Measurements from ENCODE around the gene CERK. TPM values are rescaled to one million over a fixed set of nuclear protein-coding genes. Genes with fewer than 3 reads are reported as not detected.
A peak's percentile ranks its signal among the peaks of the same experiment; 100 is the strongest.

Gene CERK
- total and polyA plus RNA-seq, 2 of the 13 experiments (the other 11 are each of a cell fraction or from before 2014, with no cell fraction given), result 40.3 to 41.9 TPM

- TF ChIP-seq ZNF761 (CRISPR knock-in tag; conservative IDR thresholded peaks at IDR 0.05), result no peak
- no peak for TF ChIP-seq ZC3H4 (CRISPR knock-in tag; IDR thresholded peaks at IDR 0.05; ENCODE audit: borderline replicate concordance)
- TF ChIP-seq ZNF441 (CRISPR knock-in tag; IDR thresholded peaks at IDR 0.05; ENCODE audit: borderline replicate concordance), result no peak
- TF ChIP-seq NR2F6 (IDR thresholded peaks at IDR 0.05), result no peak
- peak; percentile 26; the same call in 1 of the 2 replicates for TF ChIP-seq NR2F6 (CRISPR knock-in tag; IDR thresholded peaks at IDR 0.05)
- TF ChIP-seq REPIN1 (CRISPR knock-in tag; IDR thresholded peaks at IDR 0.05; ENCODE audit: borderline replicate concordance, low read depth), result no peak
- TF ChIP-seq HOXD1 (CRISPR knock-in tag; IDR thresholded peaks at IDR 0.05), result no peak
- no peak for TF ChIP-seq ZNF672 (CRISPR knock-in tag; IDR thresholded peaks at IDR 0.05)
- peak; percentile 28; the same call in 1 of the 2 replicates for TF ChIP-seq ZFX (CRISPR knock-in tag; IDR thresholded peaks at IDR 0.05; ENCODE audit: low read depth)
- TF ChIP-seq EEA1 (CRISPR knock-in tag; IDR thresholded peaks at IDR 0.05; ENCODE audit: borderline replicate concordance), result no peak
- no peak for TF ChIP-seq NFYC (CRISPR knock-in tag; IDR thresholded peaks at IDR 0.05)
- TF ChIP-seq, protein P1, sequence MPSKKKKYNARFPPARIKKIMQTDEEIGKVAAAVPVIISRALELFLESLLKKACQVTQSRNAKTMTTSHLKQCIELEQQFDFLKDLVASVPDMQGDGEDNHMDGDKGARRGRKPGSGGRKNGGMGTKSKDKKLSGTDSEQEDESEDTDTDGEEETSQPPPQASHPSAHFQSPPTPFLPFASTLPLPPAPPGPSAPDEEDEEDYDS (CRISPR knock-in tag; IDR thresholded peaks at IDR 0.05), result no peak
- TF ChIP-seq MYC (CRISPR knock-in tag; IDR thresholded peaks at IDR 0.05; ENCODE audit: borderline replicate concordance), result no peak
- peak; percentile 30; the same call in 1 of the 2 replicates for TF ChIP-seq SAP130 (CRISPR knock-in tag; IDR thresholded peaks at IDR 0.05; ENCODE audit: low read depth)
- peak; percentile 44; the same call in 1 of the 2 replicates for TF ChIP-seq FOSL2 (CRISPR knock-in tag; IDR thresholded peaks at IDR 0.05)
- TF ChIP-seq MTA1 (CRISPR knock-in tag; IDR thresholded peaks at IDR 0.05; ENCODE audit: borderline replicate concordance), result peak; percentile 27; the same call in 1 of the 2 replicates
- TF ChIP-seq, protein P2, sequence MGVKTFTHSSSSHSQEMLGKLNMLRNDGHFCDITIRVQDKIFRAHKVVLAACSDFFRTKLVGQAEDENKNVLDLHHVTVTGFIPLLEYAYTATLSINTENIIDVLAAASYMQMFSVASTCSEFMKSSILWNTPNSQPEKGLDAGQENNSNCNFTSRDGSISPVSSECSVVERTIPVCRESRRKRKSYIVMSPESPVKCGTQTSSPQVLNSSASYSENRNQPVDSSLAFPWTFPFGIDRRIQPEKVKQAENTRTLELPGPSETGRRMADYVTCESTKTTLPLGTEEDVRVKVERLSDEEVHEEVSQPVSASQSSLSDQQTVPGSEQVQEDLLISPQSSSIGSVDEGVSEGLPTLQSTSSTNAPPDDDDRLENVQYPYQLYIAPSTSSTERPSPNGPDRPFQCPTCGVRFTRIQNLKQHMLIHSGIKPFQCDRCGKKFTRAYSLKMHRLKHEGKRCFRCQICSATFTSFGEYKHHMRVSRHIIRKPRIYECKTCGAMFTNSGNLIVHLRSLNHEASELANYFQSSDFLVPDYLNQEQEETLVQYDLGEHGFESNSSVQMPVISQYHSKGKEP (CRISPR knock-in tag; IDR thresholded peaks at IDR 0.05), result no peak
- TF ChIP-seq, protein P3, sequence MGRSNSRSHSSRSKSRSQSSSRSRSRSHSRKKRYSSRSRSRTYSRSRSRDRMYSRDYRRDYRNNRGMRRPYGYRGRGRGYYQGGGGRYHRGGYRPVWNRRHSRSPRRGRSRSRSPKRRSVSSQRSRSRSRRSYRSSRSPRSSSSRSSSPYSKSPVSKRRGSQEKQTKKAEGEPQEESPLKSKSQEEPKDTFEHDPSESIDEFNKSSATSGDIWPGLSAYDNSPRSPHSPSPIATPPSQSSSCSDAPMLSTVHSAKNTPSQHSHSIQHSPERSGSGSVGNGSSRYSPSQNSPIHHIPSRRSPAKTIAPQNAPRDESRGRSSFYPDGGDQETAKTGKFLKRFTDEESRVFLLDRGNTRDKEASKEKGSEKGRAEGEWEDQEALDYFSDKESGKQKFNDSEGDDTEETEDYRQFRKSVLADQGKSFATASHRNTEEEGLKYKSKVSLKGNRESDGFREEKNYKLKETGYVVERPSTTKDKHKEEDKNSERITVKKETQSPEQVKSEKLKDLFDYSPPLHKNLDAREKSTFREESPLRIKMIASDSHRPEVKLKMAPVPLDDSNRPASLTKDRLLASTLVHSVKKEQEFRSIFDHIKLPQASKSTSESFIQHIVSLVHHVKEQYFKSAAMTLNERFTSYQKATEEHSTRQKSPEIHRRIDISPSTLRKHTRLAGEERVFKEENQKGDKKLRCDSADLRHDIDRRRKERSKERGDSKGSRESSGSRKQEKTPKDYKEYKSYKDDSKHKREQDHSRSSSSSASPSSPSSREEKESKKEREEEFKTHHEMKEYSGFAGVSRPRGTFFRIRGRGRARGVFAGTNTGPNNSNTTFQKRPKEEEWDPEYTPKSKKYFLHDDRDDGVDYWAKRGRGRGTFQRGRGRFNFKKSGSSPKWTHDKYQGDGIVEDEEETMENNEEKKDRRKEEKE (IDR thresholded peaks at IDR 0.05), result no peak
- TF ChIP-seq ARID5B (CRISPR knock-in tag; IDR thresholded peaks at IDR 0.05), result 0 out of 2 replicates have a peak, but pooled peaks have one; percentile 25
- no peak for TF ChIP-seq ZNF275 (CRISPR knock-in tag; IDR thresholded peaks at IDR 0.05; ENCODE audit: borderline replicate concordance)
- TF ChIP-seq FOSL1 (CRISPR knock-in tag; IDR thresholded peaks at IDR 0.05; ENCODE audit: borderline replicate concordance), result no peak
Observed at GRCh38 chr22:46646531-46647215, 91.4 kb downstream of the CERK start (continued).

Data from HepG2 (cell line).